Left lobe of liver (tissue), 2 donors: ENCODE data around the gene LY9. TPM values are rescaled to one million over a fixed set of nuclear protein-coding genes. Genes with fewer than 3 reads are reported as not detected.
A peak's percentile ranks its signal among the peaks of the same experiment; 100 is the strongest.

ENCODE experiments used
- ATAC-seq: fragments of 200-7000 bp; cut with Tn5 transposase; one replicate; pipeline ENCODE4 v1.9.1; 2020; ENCODE audit warnings: mild to moderate bottlenecking, moderate library complexity
- DNase-seq: peaks from one replicate; pipeline ENCODE4 v3.0.0-alpha.2; 2020; ENCODE audit warnings: low spot score
- total RNA-seq: library from RNA; stranded (reverse); gene quantifications from one replicate; pipeline ENCODE4 v1.2.1, GENCODE V29; 2021
- donor health status: DM: no; HTN: no; CAD: no; lungs with moderate emphysema.
- donor health status: DM: no; HTN: yes; CAD: no.

The LY9 gene
- 0.18 TPM for total RNA-seq

GRCh38 chr1:160795951-160796383, at the start of gene LY9:
Gene LY9 (plus strand): TSS chr1:160796174. CDS start chr1:160796188, 14 bp downstream.
- no peak for ATAC-seq

GRCh38 chr1:160746836-160747500, 49.0 kb upstream of the LY9 start:
- ATAC-seq = no peak
- no peak for DNase-seq

More at GRCh38 chr1:160795951-160796383, at the start of gene LY9:
- DNase-seq = no peak

GRCh38 chr1:160747717-160748116, 48.3 kb upstream of the LY9 start:
- DNase-seq = no peak
- ATAC-seq = no peak

GRCh38 chr1:160748181-160748877, 47.6 kb upstream of the LY9 start:
- DNase-seq (no peak), ATAC-seq (peak; percentile 43)

GRCh38 chr1:160748878-160749269, 47.1 kb upstream of the LY9 start:
- no peak for DNase-seq

GRCh38 chr1:160750608-160751007, 45.4 kb upstream of the LY9 start:
- no peak for DNase-seq
- ATAC-seq = no peak

More at GRCh38 chr1:160748878-160749269, 47.1 kb upstream of the LY9 start:
- ATAC-seq = no peak

GRCh38 chr1:160752406-160752805, 43.6 kb upstream of the LY9 start:
- no peak for ATAC-seq
- DNase-seq = no peak

GRCh38 chr1:160752924-160753323, 43.0 kb upstream of the LY9 start:
- DNase-seq (no peak), ATAC-seq (no peak)

- no peak for DNase-seq
- no peak for ATAC-seq
These were observed 42.4 kb upstream of the LY9 start for GRCh38 chr1:160753594-160753993.

- DNase-seq (no peak), ATAC-seq (no peak)
These were observed 40.5 kb upstream of the LY9 start for GRCh38 chr1:160755461-160755860.

GRCh38 chr1:160755911-160756848, 39.8 kb upstream of the LY9 start:
- no peak for DNase-seq
- ATAC-seq = no peak

- DNase-seq = no peak
- ATAC-seq = no peak
These were observed 39.1 kb upstream of the LY9 start for GRCh38 chr1:160756849-160757201.

- ATAC-seq = no peak
These were observed 37.5 kb upstream of the LY9 start for GRCh38 chr1:160758521-160758920.

GRCh38 chr1:160759740-160760139, 36.2 kb upstream of the LY9 start:
- ATAC-seq (peak; percentile 98), DNase-seq (peak; percentile 67)

More at GRCh38 chr1:160758521-160758920, 37.5 kb upstream of the LY9 start:
- DNase-seq = no peak

GRCh38 chr1:160761046-160761445, 34.9 kb upstream of the LY9 start:
- DNase-seq = no peak

GRCh38 chr1:160761886-160762285, 34.1 kb upstream of the LY9 start:
- no peak for ATAC-seq
- no peak for DNase-seq

More at GRCh38 chr1:160761046-160761445, 34.9 kb upstream of the LY9 start:
- no peak for ATAC-seq

- DNase-seq (no peak), ATAC-seq (no peak)
These were observed 32.0 kb upstream of the LY9 start for GRCh38 chr1:160763993-160764392.

GRCh38 chr1:160767395-160768294, 28.3 kb upstream of the LY9 start:
- DNase-seq (no peak), ATAC-seq (no peak)

GRCh38 chr1:160768295-160768657, 27.7 kb upstream of the LY9 start:
- DNase-seq = no peak
- peak; percentile 83 for ATAC-seq

- ATAC-seq (no peak), DNase-seq (no peak)
These were observed 23.6 kb upstream of the LY9 start for GRCh38 chr1:160772331-160772730.
